Measurements from ENCODE around the gene GPR139.

The GPR139 gene

GRCh38 chr16:20079106-20079505 is 5.4 kb upstream of the GPR139 start:
- Histone ChIP-seq H3K4me3 (ENCODE audit: insufficient read depth in 1 of 2, low read depth in 1 of 2, low read length in 2 of 2) (no peak overlapping the region), H3K4me1 (ENCODE audit: control insufficient read depth, insufficient read depth, low read depth, low read length) (no peaks in the 10 kb centered on the region), H2BK12ac (ENCODE audit: low read length in 2 of 2) (no peak overlapping the region), H3K36me3 (ENCODE audit: control insufficient read depth in 1 of 2, insufficient read depth in 2 of 2, low read depth in 1 of 2, low read length in 2 of 2) (no peaks in the 10 kb centered on the region), H3K27me3 (ENCODE audit: control insufficient read depth in 1 of 2, insufficient read depth in 1 of 2, low read length in 2 of 2) (peaks cover 11 to 19% of the 10 kb centered on the region in 2 experiments), H3K18ac (ENCODE audit: low read depth in 1 of 2, low read length in 2 of 2) (no peak overlapping the region), H2AK5ac (ENCODE audit: low read length, severe bottlenecking) (no peak overlapping the region), H2BK5ac (ENCODE audit: low read depth, low read length, poor library complexity, severe bottlenecking) (no peak overlapping the region), H2AFZ (ENCODE audit: low read depth, low read length) (no peak overlapping the region), H3K27ac (ENCODE audit: low read length, poor library complexity, severe bottlenecking) (no peak overlapping the region), H4K8ac (ENCODE audit: low read length) (no peak overlapping the region), H3K79me1 (replicated peaks; ENCODE audit: low read length, poor library complexity, severe bottlenecking) (no peaks in the 10 kb centered on the region), H3K4ac (ENCODE audit: low read depth in 1 of 2, low read length in 2 of 2) (no peak overlapping the region), H4K91ac (ENCODE audit: low read length) (no peak overlapping the region), H3K14ac (ENCODE audit: low read length in 2 of 2) (no peak overlapping the region), H3K9ac (ENCODE audit: low read length) (no peak overlapping the region), H2BK15ac (ENCODE audit: low read depth, poor library complexity, severe bottlenecking) (no peak overlapping the region), H3K4me2 (ENCODE audit: low read length, poor library complexity, severe bottlenecking) (no peak overlapping the region), H3K9me3 (ENCODE audit: control insufficient read depth, low read length) (no peaks in the 10 kb centered on the region), H2BK120ac (ENCODE audit: low read depth, low read length) (no peak overlapping the region), H3K23ac (ENCODE audit: low read length in 2 of 2) (no peak overlapping the region)
- no peak for DNase-seq
- 74% methylated on average over 4 of the region's 4 CpGs for WGBS

- Histone ChIP-seq H2AK5ac (ENCODE audit: low read length, severe bottlenecking) (no peak overlapping the region), H3K4ac (ENCODE audit: low read depth in 1 of 2, low read length in 2 of 2) (no peak overlapping the region), H3K23ac (ENCODE audit: low read length in 2 of 2) (no peak overlapping the region), H4K8ac (ENCODE audit: low read length) (no peak overlapping the region), H3K9ac (ENCODE audit: low read length) (no peak overlapping the region), H2BK120ac (ENCODE audit: low read depth, low read length) (no peak overlapping the region), H3K14ac (ENCODE audit: low read length in 2 of 2) (no peak overlapping the region), H2BK12ac (ENCODE audit: low read length in 2 of 2) (no peak overlapping the region), H3K79me1 (replicated peaks; ENCODE audit: low read length, poor library complexity, severe bottlenecking) (no peaks in the 10 kb centered on the region), H3K36me3 (ENCODE audit: control insufficient read depth in 1 of 2, insufficient read depth in 2 of 2, low read depth in 1 of 2, low read length in 2 of 2) (no peaks in the 10 kb centered on the region), H3K4me1 (ENCODE audit: control insufficient read depth, insufficient read depth, low read depth, low read length) (no peaks in the 10 kb centered on the region), H2BK5ac (ENCODE audit: low read depth, low read length, poor library complexity, severe bottlenecking) (no peak overlapping the region), H3K18ac (ENCODE audit: low read depth in 1 of 2, low read length in 2 of 2) (no peak overlapping the region), H2AFZ (ENCODE audit: low read depth, low read length) (no peak overlapping the region), H3K4me2 (ENCODE audit: low read length, poor library complexity, severe bottlenecking) (no peak overlapping the region), H2BK15ac (ENCODE audit: low read depth, poor library complexity, severe bottlenecking) (no peak overlapping the region), H4K91ac (ENCODE audit: low read length) (no peak overlapping the region), H3K27me3 (ENCODE audit: control insufficient read depth in 1 of 2, insufficient read depth in 1 of 2, low read length in 2 of 2) (peaks cover 34 to 43% of the 10 kb centered on the region in 2 experiments), H3K9me3 (ENCODE audit: control insufficient read depth, low read length) (no peaks in the 10 kb centered on the region), H3K4me3 (ENCODE audit: insufficient read depth in 1 of 2, low read depth in 1 of 2, low read length in 2 of 2) (no peak overlapping the region), H3K27ac (ENCODE audit: low read length, poor library complexity, severe bottlenecking) (no peak overlapping the region)
- DNase-seq, result no peak
- 53% methylated on average over 3 of the region's 4 CpGs for WGBS
Observed at GRCh38 chr16:20075243-20075642, 1.6 kb upstream of the GPR139 start.

- no peak overlapping the region for H3K14ac ChIP-seq (ENCODE audit: low read length in 2 of 2)
- no peaks in the 10 kb centered on the region for H3K9me3 ChIP-seq (ENCODE audit: control insufficient read depth, low read length)
- H3K27me3 ChIP-seq (ENCODE audit: control insufficient read depth in 1 of 2, insufficient read depth in 1 of 2, low read length in 2 of 2), result peaks cover 34 to 43% of the 10 kb centered on the region in 2 experiments
- H3K23ac ChIP-seq (ENCODE audit: low read length in 2 of 2), result no peak overlapping the region
- peak overlapping the region; percentile 18 for H4K91ac ChIP-seq (ENCODE audit: low read length)
- H3K79me1 ChIP-seq (replicated peaks; ENCODE audit: low read length, poor library complexity, severe bottlenecking), result no peaks in the 10 kb centered on the region
- no peak overlapping the region for H3K18ac ChIP-seq (ENCODE audit: low read depth in 1 of 2, low read length in 2 of 2)
- H3K4me3 ChIP-seq (ENCODE audit: insufficient read depth in 1 of 2, low read depth in 1 of 2, low read length in 2 of 2), result no peak overlapping the region
- no peak overlapping the region for H2AFZ ChIP-seq (ENCODE audit: low read depth, low read length)
- no peak overlapping the region for H3K4ac ChIP-seq (ENCODE audit: low read depth in 1 of 2, low read length in 2 of 2)
- H2BK15ac ChIP-seq (ENCODE audit: low read depth, poor library complexity, severe bottlenecking), result no peak overlapping the region
- no peak overlapping the region for H4K8ac ChIP-seq (ENCODE audit: low read length)
- no peaks in the 10 kb centered on the region for H3K36me3 ChIP-seq (ENCODE audit: control insufficient read depth in 1 of 2, insufficient read depth in 2 of 2, low read depth in 1 of 2, low read length in 2 of 2)
- H2AK5ac ChIP-seq (ENCODE audit: low read length, severe bottlenecking), result no peak overlapping the region
- DNase-seq, result no peak
- H2BK12ac ChIP-seq (ENCODE audit: low read length in 2 of 2), result no peak overlapping the region
- H3K4me2 ChIP-seq (ENCODE audit: low read length, poor library complexity, severe bottlenecking), result no peak overlapping the region
- H2BK120ac ChIP-seq (ENCODE audit: low read depth, low read length), result no peak overlapping the region
- 28% methylated on average over 27 of the region's 34 CpGs for WGBS
- no peak overlapping the region for H2BK5ac ChIP-seq (ENCODE audit: low read depth, low read length, poor library complexity, severe bottlenecking)
- no peak overlapping the region for H3K9ac ChIP-seq (ENCODE audit: low read length)
- H3K4me1 ChIP-seq (ENCODE audit: control insufficient read depth, insufficient read depth, low read depth, low read length), result no peaks in the 10 kb centered on the region
- H3K27ac ChIP-seq (ENCODE audit: low read length, poor library complexity, severe bottlenecking), result no peak overlapping the region
Observed at GRCh38 chr16:20074099-20074991, 655 bp upstream of the GPR139 start.

DNA sequence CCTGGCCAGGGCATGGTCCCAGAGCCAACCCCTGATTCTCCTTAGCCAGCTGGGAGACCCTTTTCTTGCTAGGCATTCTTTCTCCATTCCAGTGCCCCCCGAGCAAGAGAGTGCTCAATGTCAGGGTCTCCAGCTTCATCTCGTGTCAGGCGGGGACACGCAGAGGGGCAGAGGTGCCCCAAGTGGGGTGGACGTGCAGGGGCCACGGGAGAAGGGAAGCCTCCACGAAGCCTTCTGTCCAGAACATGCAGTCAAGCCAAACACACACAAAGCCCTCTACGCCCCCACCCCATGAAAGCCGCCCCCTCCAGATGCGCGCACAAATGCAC is 852 bp downstream of the GPR139 start:
- peaks cover 34 to 43% of the 10 kb centered on the region in 2 experiments for H3K27me3 ChIP-seq (ENCODE audit: control insufficient read depth in 1 of 2, insufficient read depth in 1 of 2, low read length in 2 of 2)
- H2BK5ac ChIP-seq (ENCODE audit: low read depth, low read length, poor library complexity, severe bottlenecking), result no peak overlapping the region
- H3K14ac ChIP-seq (ENCODE audit: low read length in 2 of 2), result no peak overlapping the region
- DNase-seq, result no peak
- no peak overlapping the region for H3K27ac ChIP-seq (ENCODE audit: low read length, poor library complexity, severe bottlenecking)
- H3K23ac ChIP-seq (ENCODE audit: low read length in 2 of 2), result no peak overlapping the region
- no peak overlapping the region for H3K9ac ChIP-seq (ENCODE audit: low read length)
- no peak overlapping the region for H2BK12ac ChIP-seq (ENCODE audit: low read length in 2 of 2)
- no peak overlapping the region for H3K4ac ChIP-seq (ENCODE audit: low read depth in 1 of 2, low read length in 2 of 2)
- no peaks in the 10 kb centered on the region for H3K4me1 ChIP-seq (ENCODE audit: control insufficient read depth, insufficient read depth, low read depth, low read length)
- 23% methylated on average over 11 of the region's 11 CpGs for WGBS
- H3K79me1 ChIP-seq (replicated peaks; ENCODE audit: low read length, poor library complexity, severe bottlenecking), result no peaks in the 10 kb centered on the region
- H2BK15ac ChIP-seq (ENCODE audit: low read depth, poor library complexity, severe bottlenecking), result no peak overlapping the region
- no peak overlapping the region for H2AFZ ChIP-seq (ENCODE audit: low read depth, low read length)
- H3K9me3 ChIP-seq (ENCODE audit: control insufficient read depth, low read length), result peaks cover 2% of the 10 kb centered on the region
- no peaks in the 10 kb centered on the region for H3K36me3 ChIP-seq (ENCODE audit: control insufficient read depth in 1 of 2, insufficient read depth in 2 of 2, low read depth in 1 of 2, low read length in 2 of 2)
- no peak overlapping the region for H2AK5ac ChIP-seq (ENCODE audit: low read length, severe bottlenecking)
- no peak overlapping the region for H3K4me3 ChIP-seq (ENCODE audit: insufficient read depth in 1 of 2, low read depth in 1 of 2, low read length in 2 of 2)
- H2BK120ac ChIP-seq (ENCODE audit: low read depth, low read length), result no peak overlapping the region
- no peak overlapping the region for H4K91ac ChIP-seq (ENCODE audit: low read length)
- no peak overlapping the region for H4K8ac ChIP-seq (ENCODE audit: low read length)
- no peak overlapping the region for H3K18ac ChIP-seq (ENCODE audit: low read depth in 1 of 2, low read length in 2 of 2)
- no peak overlapping the region for H3K4me2 ChIP-seq (ENCODE audit: low read length, poor library complexity, severe bottlenecking)
